ENCODE results near the gene HIPK2. TPM values are rescaled to one million over a fixed set of nuclear protein-coding genes. Genes with fewer than 3 reads are reported as not detected.

The HIPK2 gene
- total RNA-seq, 4 donors from 2014 or later: 17.9 to 35.9 (median 22.4) TPM

GRCh38 chr7:139813151-139813550, 35.4 kb upstream of the HIPK2 start:
- no peak overlapping the region for H3K27ac ChIP-seq
- H3K9me3 ChIP-seq: no peaks in the 10 kb centered on the region
- no peaks in the 10 kb centered on the region for H3K36me3 ChIP-seq
- ATAC-seq: no peak
- H3K4me1 ChIP-seq: no peaks in the 10 kb centered on the region
- 88 to 93% methylated on average over 6 of the region's 6 CpGs for WGBS, 2 donors (ENCODE audit: low coverage in 1 of 2)
- H3K4me3 ChIP-seq: no peak overlapping the region
- no peaks in the 10 kb centered on the region for H3K27me3 ChIP-seq
- TF ChIP-seq POLR2AphosphoS5 (IDR thresholded peaks at IDR 0.05) (no peak), POLR2A (IDR thresholded peaks at IDR 0.05) (no peak), EP300 (IDR thresholded peaks at IDR 0.05) (no peak), CTCF (IDR thresholded peaks at IDR 0.05) (no peak)

GRCh38 chr7:139811066-139811465, 33.3 kb upstream of the HIPK2 start:
- ATAC-seq: no peak
- Histone ChIP-seq H3K27ac (no peak overlapping the region), H3K36me3 (no peaks in the 10 kb centered on the region), H3K4me1 (no peaks in the 10 kb centered on the region), H3K27me3 (no peaks in the 10 kb centered on the region), H3K4me3 (no peak overlapping the region), H3K9me3 (no peaks in the 10 kb centered on the region)
- 66 to 79% methylated on average over 2 of the region's 2 CpGs for WGBS, 2 donors (ENCODE audit: low coverage in 1 of 2)
- no peak for TF ChIP-seq EP300 (IDR thresholded peaks at IDR 0.05)
- no peak for TF ChIP-seq CTCF (IDR thresholded peaks at IDR 0.05)
- TF ChIP-seq POLR2AphosphoS5 (IDR thresholded peaks at IDR 0.05): no peak
- TF ChIP-seq POLR2A (IDR thresholded peaks at IDR 0.05): no peak

- no peaks in the 10 kb centered on the region for H3K4me1 ChIP-seq
- H3K4me3 ChIP-seq: no peak overlapping the region
- no peak for ATAC-seq
- no peaks in the 10 kb centered on the region for H3K9me3 ChIP-seq
- H3K27me3 ChIP-seq: no peaks in the 10 kb centered on the region
- TF ChIP-seq POLR2A (IDR thresholded peaks at IDR 0.05) (no peak), CTCF (IDR thresholded peaks at IDR 0.05) (no peak), POLR2AphosphoS5 (IDR thresholded peaks at IDR 0.05) (no peak), EP300 (IDR thresholded peaks at IDR 0.05) (no peak)
- no peak overlapping the region for H3K27ac ChIP-seq
- no peaks in the 10 kb centered on the region for H3K36me3 ChIP-seq
These were observed 31.1 kb upstream of the HIPK2 start for GRCh38 chr7:139808846-139809442.

GRCh38 chr7:139808427-139808826, 30.6 kb upstream of the HIPK2 start:
- ATAC-seq: no peak

More at GRCh38 chr7:139808427-139808826, 30.6 kb upstream of the HIPK2 start:
- H3K27ac ChIP-seq: no peak overlapping the region
- 54 to 57% methylated on average over 3 of the region's 3 CpGs for WGBS, 2 donors (ENCODE audit: low coverage in 1 of 2)
- H3K27me3 ChIP-seq: no peaks in the 10 kb centered on the region
- no peak overlapping the region for H3K4me3 ChIP-seq
- TF ChIP-seq CTCF (IDR thresholded peaks at IDR 0.05) (no peak), POLR2A (IDR thresholded peaks at IDR 0.05) (no peak), POLR2AphosphoS5 (IDR thresholded peaks at IDR 0.05) (no peak), EP300 (IDR thresholded peaks at IDR 0.05) (no peak)
- no peaks in the 10 kb centered on the region for H3K36me3 ChIP-seq
- H3K9me3 ChIP-seq: no peaks in the 10 kb centered on the region
- no peaks in the 10 kb centered on the region for H3K4me1 ChIP-seq
